Fibroblast of the aortic adventitia (primary cell): ENCODE measurements around the gene NKX6-2. TPM values are rescaled to one million over a fixed set of nuclear protein-coding genes. Genes with fewer than 3 reads are reported as not detected.
A peak's percentile ranks its signal among the peaks of the same experiment; 100 is the strongest.

Experiments
- DNase-seq: peaks from one replicate; pipeline ENCODE4 v3.0.0-alpha.2; 2010; ENCODE audit warnings: low read depth
- H3K4me3 ChIP-seq: 2 replicates; pipeline ENCODE4 v1.5.1; 2011; ENCODE audit warnings: low read depth, mild to moderate bottlenecking, control low read depth, low read length, moderate library complexity
- CTCF ChIP-seq: IDR thresholded peaks from 2 replicates; pipeline ENCODE4 v1.5.1; 2011; ENCODE audit warnings: mild to moderate bottlenecking, low read length, control low read depth, inconsistent platforms; ENCODE audit not compliant: insufficient read depth
- total RNA-seq: library from RNA; depleted of rRNA; stranded (reverse); fragments of >200 nt; gene quantifications from 2 replicates; pipeline ENCODE4 v1.2.3, GENCODE V29; 2012; ENCODE audit warnings: low replicate concordance

Gene NKX6-2
- total RNA-seq, 1 donor: not detected

GRCh38 chr10:132808383-132809231, 22.7 kb upstream of the NKX6-2 start:
- no peak for DNase-seq
- TF ChIP-seq CTCF: no peak
- no peak overlapping the region for H3K4me3 ChIP-seq

- no peak for TF ChIP-seq CTCF
- no peak for DNase-seq
Observed at GRCh38 chr10:132807621-132808049, 21.7 kb upstream of the NKX6-2 start.

GRCh38 chr10:132806561-132807003, 20.6 kb upstream of the NKX6-2 start:
- H3K4me3 ChIP-seq: no peak overlapping the region
- no peak for DNase-seq
- TF ChIP-seq CTCF: no peak

More at GRCh38 chr10:132807621-132808049, 21.7 kb upstream of the NKX6-2 start:
- H3K4me3 ChIP-seq: no peak overlapping the region

- no peak overlapping the region for H3K4me3 ChIP-seq
- peak; percentile 2 for DNase-seq
- TF ChIP-seq CTCF: no peak
Observed at GRCh38 chr10:132806110-132806509, 20.2 kb upstream of the NKX6-2 start.

- H3K4me3 ChIP-seq: no peak overlapping the region
- no peak for TF ChIP-seq CTCF
- DNase-seq: no peak
Observed at GRCh38 chr10:132805599-132805998, 19.7 kb upstream of the NKX6-2 start.

- no peak for DNase-seq
- TF ChIP-seq CTCF: no peak
- no peak overlapping the region for H3K4me3 ChIP-seq
Observed at GRCh38 chr10:132804785-132805426, 19.0 kb upstream of the NKX6-2 start.
